HG03442 (cell line): ENCODE results near the gene PERP.

Experiments
- ATAC-seq: cut with Tn5 transposase; IDR thresholded peaks from one replicate; pipeline ENCODE4 v1.9.1; 2021; ENCODE audit warnings: mild to moderate bottlenecking, moderate library complexity; ENCODE audit not compliant: unreplicated experiment

Gene PERP

GRCh38 chr6:138063726-138064125, 43.5 kb downstream of the PERP start:
- ATAC-seq, result no peak

GRCh38 chr6:138054982-138055381, 52.2 kb downstream of the PERP start:
- no peak for ATAC-seq

- ATAC-seq, result no peak
Measured at GRCh38 chr6:138052783-138053182, 54.4 kb downstream of the PERP start.

GRCh38 chr6:138044972-138045371, 62.2 kb downstream of the PERP start:
- no peak for ATAC-seq

- ATAC-seq, result no peak
Measured at GRCh38 chr6:138044458-138044857, 62.8 kb downstream of the PERP start.
